ENCODE results near the gene RDM1. TPM values are rescaled to one million over a fixed set of nuclear protein-coding genes. Genes with fewer than 3 reads are reported as not detected.

Gene RDM1
- total RNA-seq, 1 donor from 2014 or later, result 0.49 TPM

GRCh38 chr17:35894206-35894605 is 36.4 kb downstream of the RDM1 start:
- no peaks in the 10 kb centered on the region for H3K36me3 ChIP-seq
- H3K4me1 ChIP-seq, result no peaks in the 10 kb centered on the region
- no peak for TF ChIP-seq POLR2AphosphoS5 (IDR thresholded peaks at IDR 0.05; ENCODE audit: insufficient read depth in 1 of 2, low read depth in 1 of 2)
- no peak overlapping the region for H3K4me3 ChIP-seq
- no peak overlapping the region for H3K27ac ChIP-seq
- no peaks in the 10 kb centered on the region for H3K9me3 ChIP-seq
- no peaks in the 10 kb centered on the region for H3K27me3 ChIP-seq
- no peak for DNase-seq (ENCODE audit: extremely low spot score in 2 of 2)
- intact Hi-C loops (cut with DNase I), result no loop called here

DNA sequence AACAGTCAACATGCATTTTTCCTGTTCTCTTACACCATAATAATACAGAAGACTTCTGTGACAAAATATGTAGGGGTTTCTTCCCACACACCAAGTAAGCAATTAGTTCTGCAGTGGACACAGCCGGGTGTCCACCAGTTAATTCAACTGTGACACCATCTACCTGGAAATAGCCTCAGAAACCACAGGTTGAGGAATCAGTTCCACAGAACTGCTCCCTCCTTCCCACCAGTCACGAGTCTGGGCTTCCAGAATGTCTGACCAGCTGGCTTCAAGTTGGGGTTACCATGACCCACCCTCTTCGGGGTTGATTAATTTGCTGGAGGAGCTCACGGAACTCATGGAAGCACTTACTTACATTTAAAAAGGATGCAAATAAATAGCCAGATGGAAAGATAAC is 36.8 kb downstream of the RDM1 start:
- no peak overlapping the region for H3K27ac ChIP-seq
- TF ChIP-seq POLR2A (IDR thresholded peaks at IDR 0.05), result no peak
- TF ChIP-seq POLR2AphosphoS5 (IDR thresholded peaks at IDR 0.05; ENCODE audit: insufficient read depth in 1 of 2, low read depth in 1 of 2), result no peak
- TF ChIP-seq CTCF (IDR thresholded peaks at IDR 0.05), result no peak
- H3K36me3 ChIP-seq, result no peaks in the 10 kb centered on the region
- DNase-seq (ENCODE audit: extremely low spot score in 2 of 2), result no peak
- intact Hi-C loops (cut with DNase I), result no loop called here
- H3K9me3 ChIP-seq, result no peaks in the 10 kb centered on the region
- no peak overlapping the region for H3K4me3 ChIP-seq
- H3K4me1 ChIP-seq, result no peaks in the 10 kb centered on the region
- H3K27me3 ChIP-seq, result no peaks in the 10 kb centered on the region

DNA sequence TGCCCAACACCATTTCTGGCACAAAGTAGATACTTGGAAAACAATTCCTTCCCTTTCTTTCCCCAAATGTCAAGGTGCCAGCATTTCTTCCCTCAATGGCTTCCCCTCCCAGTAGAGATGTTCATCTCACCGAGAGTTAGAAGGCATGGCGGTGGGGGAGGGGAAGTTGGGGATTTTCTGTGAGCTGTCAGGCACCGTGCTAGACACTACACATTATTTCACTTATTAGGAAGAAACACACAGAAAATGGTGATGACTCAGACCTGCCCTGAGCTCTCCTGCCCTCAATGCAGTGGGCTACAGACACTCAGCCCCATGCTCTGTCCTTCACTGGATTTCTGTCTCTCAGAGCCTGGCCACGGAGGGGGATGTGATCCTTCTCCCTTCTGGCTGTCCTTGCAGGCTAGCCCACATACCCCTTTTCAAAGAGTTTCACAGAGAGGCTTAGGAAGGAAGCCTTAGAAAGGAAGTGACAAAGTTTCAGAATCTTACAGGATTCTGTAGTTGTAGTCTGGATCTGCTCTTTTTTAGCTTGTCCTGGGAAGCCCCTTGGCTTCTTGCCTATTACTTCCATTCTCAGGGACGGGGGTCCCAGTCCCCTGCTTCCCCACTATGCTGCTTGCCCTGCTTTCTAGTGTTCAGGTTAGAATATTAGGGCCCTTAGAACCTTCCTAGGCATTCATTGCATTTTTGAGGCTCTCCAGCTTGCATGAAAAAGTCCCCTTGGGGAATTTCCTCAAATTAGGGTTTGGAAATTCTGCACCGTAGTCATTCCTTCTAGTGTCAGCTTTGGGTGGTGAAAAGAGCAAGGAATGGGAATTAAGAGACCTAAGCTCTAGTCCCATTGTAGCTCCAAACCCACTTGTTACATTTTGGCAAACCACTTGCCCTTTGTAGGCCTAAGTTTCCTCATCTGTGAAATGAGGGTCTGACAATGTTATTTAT is 38.2 kb downstream of the RDM1 start:
- no peaks in the 10 kb centered on the region for H3K4me1 ChIP-seq
- no peaks in the 10 kb centered on the region for H3K27me3 ChIP-seq
- TF ChIP-seq POLR2AphosphoS5 (IDR thresholded peaks at IDR 0.05; ENCODE audit: insufficient read depth in 1 of 2, low read depth in 1 of 2) (no peak), CTCF (IDR thresholded peaks at IDR 0.05) (no peak), POLR2A (IDR thresholded peaks at IDR 0.05) (no peak)
- H3K4me3 ChIP-seq, result no peak overlapping the region
- H3K9me3 ChIP-seq, result no peaks in the 10 kb centered on the region
- H3K27ac ChIP-seq, result no peak overlapping the region
- intact Hi-C loops (cut with DNase I), result no loop called here
- no peak for DNase-seq (ENCODE audit: extremely low spot score in 2 of 2)
- H3K36me3 ChIP-seq, result no peaks in the 10 kb centered on the region

DNA sequence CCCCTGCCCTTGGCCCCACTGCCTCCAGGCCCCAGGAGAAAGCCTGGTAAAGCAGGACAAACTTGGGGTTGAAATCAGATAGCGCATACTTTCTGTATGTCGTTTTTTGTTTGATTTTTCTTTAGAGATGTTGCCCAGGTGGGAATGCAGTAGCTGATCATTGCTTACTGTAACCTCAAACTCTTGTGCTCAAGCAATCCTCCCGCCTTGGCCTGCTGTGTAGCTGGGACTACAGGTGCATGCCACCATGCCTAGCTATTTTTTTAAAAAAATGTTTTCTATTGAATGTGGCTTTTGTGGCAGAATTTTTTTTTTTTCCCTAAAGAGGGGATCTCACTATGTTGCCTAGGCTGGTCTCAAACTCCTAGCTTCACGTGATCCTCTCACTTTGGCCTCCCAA is 39.3 kb downstream of the RDM1 start:
- Histone ChIP-seq H3K4me3 (no peak overlapping the region), H3K9me3 (no peaks in the 10 kb centered on the region), H3K27ac (no peak overlapping the region), H3K4me1 (no peaks in the 10 kb centered on the region), H3K36me3 (no peaks in the 10 kb centered on the region), H3K27me3 (no peaks in the 10 kb centered on the region)
- intact Hi-C loops (cut with DNase I), result no loop called here
- TF ChIP-seq CTCF (IDR thresholded peaks at IDR 0.05) (no peak), POLR2AphosphoS5 (IDR thresholded peaks at IDR 0.05; ENCODE audit: insufficient read depth in 1 of 2, low read depth in 1 of 2) (no peak), POLR2A (IDR thresholded peaks at IDR 0.05) (no peak)
- no peak for DNase-seq (ENCODE audit: extremely low spot score in 2 of 2)

DNA sequence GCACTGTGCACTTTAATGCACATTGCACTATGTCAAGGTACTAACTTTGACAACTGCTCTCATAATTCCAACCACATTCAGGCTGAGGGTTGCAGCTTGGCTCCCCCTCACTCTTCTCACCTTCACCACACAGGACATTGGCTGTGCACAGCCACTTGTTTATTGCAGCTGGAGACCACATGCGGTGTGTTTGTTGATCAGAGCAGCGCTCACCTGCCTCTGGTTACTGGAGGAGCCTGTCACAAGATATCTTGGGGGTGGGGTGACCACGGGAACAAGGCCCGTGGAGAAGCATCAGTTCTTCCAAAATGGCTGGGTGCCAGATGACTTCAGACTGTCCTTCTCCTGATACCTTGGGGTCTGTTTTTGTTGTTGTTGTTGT is 39.8 kb downstream of the RDM1 start:
- Histone ChIP-seq H3K4me1 (no peaks in the 10 kb centered on the region), H3K27ac (no peak overlapping the region), H3K36me3 (no peaks in the 10 kb centered on the region), H3K4me3 (no peak overlapping the region), H3K9me3 (no peaks in the 10 kb centered on the region), H3K27me3 (no peaks in the 10 kb centered on the region)
- intact Hi-C loops (cut with DNase I), result no loop called here
- no peak for DNase-seq (ENCODE audit: extremely low spot score in 2 of 2)
- TF ChIP-seq POLR2AphosphoS5 (IDR thresholded peaks at IDR 0.05; ENCODE audit: insufficient read depth in 1 of 2, low read depth in 1 of 2) (no peak), POLR2A (IDR thresholded peaks at IDR 0.05) (no peak), CTCF (IDR thresholded peaks at IDR 0.05) (no peak)

All from vagina (tissue), 2 donors.